GM12892 (cell line): ENCODE results near the gene LAMA3.

Experiments used
- POLR2A ChIP-seq: IDR thresholded peaks from 2 replicates; pipeline ENCODE4 v1.6.1; 2011; ENCODE audit warnings: low read depth, low read length, control low read depth
- POLR2AphosphoS5 ChIP-seq: IDR thresholded peaks from 2 replicates; pipeline ENCODE4 v1.6.1; 2011; ENCODE audit warnings: low read depth, low read length, control low read depth
- TAF1 ChIP-seq: IDR thresholded peaks from 2 replicates; pipeline ENCODE4 v1.6.1; 2011; ENCODE audit warnings: low read depth, mild to moderate bottlenecking, control low read depth, low read length, borderline replicate concordance

- TF ChIP-seq POLR2A: no peak
- no peak for TF ChIP-seq POLR2AphosphoS5
- no peak for TF ChIP-seq TAF1
Measured at GRCh38 chr18:23981369-23981980, 292.2 kb downstream of the LAMA3 start.
